ENCODE measurements around the gene HSPD1.

HSPD1 gene

GRCh38 chr2:197499594-197500502, at the start of gene HSPD1, which contains the start of gene HSPE1:
Gene HSPD1 (minus strand): TSS chr2:197499840. CDS start chr2:197498848, 992 bp downstream.
Gene HSPE1 (plus strand): TSS chr2:197500379. CDS start chr2:197500437, 58 bp downstream.
- peak; percentile 89 for DNase-seq (ENCODE audit: extremely low spot score, insufficient read length, low read depth)
- peak; percentile 98 for FAIRE-seq

- DNase-seq (ENCODE audit: extremely low spot score, insufficient read length, low read depth) = no peak
- FAIRE-seq = no peak
Measured at GRCh38 chr2:197548582-197548981, 48.9 kb upstream of the HSPD1 start.

- DNase-seq (ENCODE audit: extremely low spot score, insufficient read length, low read depth) = no peak
- no peak for FAIRE-seq
Measured at GRCh38 chr2:197547163-197547900, 47.7 kb upstream of the HSPD1 start.

DNA sequence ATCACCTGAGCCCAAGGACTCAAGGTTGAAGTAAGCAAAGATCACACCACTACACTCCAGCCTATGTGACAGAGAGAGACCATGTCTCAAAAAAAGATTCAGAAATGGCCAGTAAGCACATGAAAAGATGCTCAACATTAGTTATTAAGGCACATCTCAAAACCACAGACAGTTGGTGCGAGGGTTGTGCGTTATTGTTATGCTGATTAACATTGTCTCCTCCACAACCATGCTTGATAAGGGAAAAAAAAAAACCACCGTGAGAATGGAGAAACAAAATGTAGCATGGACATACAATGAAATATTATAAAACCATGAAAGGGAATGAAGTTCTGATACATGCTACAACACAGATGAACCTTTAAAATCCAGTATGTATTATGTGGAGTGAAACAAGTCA, 43.6 kb upstream of the HSPD1 start:
- DNase-seq (ENCODE audit: extremely low spot score, insufficient read length, low read depth) (no peak), FAIRE-seq (no peak)

DNA sequence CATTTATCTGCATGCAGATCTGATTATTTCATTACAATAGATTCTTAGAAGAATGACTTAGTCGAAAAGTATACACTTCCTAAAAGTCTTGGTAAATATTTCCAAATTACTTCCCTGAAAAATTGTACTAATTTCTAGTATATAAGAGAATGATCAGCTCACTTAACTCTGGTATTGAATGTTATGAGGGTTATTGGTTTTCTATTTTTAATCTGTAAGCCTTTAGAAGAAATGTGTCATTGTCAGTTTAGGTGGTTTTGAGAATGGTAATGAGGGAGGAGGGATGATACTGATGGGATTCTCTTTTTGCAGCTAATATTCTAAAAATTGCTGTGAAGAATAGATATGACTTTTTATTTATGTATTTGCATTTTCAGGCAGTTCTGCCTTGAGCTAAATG, 40.1 kb upstream of the HSPD1 start:
- FAIRE-seq (no peak), DNase-seq (ENCODE audit: extremely low spot score, insufficient read length, low read depth) (no peak)

DNA sequence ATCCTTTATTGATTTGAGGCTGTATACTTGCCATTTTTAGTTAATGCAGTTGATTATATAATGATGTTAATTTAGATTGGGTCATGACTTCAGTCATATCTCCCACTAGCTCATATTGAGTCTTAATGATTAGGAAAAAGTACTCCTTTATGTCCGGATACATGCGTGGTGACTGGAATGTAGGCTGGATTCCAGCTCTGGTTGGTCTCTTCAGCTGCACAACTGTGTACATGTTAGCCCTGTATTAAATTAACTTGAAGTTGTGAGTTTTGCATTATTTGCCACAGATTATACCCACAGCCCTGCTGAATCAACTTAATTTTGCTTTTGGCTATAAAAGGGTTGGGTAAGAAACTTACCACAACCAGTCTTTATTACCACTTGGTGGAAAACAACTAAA, 38.8 kb upstream of the HSPD1 start:
- DNase-seq (ENCODE audit: extremely low spot score, insufficient read length, low read depth) (no peak), FAIRE-seq (no peak)

DNA sequence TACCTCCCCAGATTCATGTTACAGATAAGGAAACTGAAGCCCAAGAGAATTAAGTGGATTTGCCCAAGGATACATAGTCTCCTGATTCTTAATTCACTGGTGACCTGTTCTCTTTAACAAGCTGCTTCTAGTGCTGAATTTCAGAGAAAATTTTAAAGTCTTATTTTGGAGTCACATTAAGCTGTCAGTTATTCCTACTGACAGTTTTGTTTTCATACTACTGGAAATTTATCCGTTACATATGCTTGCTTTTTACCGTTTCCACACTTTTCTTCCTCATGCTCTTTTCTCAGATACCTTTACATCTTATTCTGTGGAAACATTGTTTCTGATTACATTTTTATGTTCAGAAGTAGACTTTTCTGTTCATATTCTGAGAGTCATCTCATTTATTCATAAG, 17.5 kb upstream of the HSPD1 start:
- FAIRE-seq = peak; percentile 36
- DNase-seq (ENCODE audit: extremely low spot score, insufficient read length, low read depth) = no peak

DNA sequence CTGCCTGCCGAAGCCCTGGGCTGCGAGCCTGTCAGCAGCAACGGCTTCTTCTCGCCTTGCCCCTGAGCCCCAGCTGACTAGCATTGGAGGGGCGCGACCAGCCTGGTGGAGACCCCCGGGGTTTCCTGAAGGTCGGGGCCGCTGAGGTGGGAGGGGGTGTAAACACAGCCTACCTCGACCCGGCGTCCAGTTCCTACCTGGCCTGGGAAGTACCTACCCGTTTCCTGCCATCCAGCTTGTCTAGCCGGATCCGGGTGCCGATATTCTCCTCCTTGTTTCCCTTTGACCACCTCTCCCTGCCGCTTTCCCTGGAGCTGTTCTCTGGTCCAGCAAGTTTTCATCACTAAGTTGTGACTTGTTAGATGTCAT, 16.7 kb upstream of the HSPD1 start:
- FAIRE-seq = no peak
- no peak for DNase-seq (ENCODE audit: extremely low spot score, insufficient read length, low read depth)

DNA sequence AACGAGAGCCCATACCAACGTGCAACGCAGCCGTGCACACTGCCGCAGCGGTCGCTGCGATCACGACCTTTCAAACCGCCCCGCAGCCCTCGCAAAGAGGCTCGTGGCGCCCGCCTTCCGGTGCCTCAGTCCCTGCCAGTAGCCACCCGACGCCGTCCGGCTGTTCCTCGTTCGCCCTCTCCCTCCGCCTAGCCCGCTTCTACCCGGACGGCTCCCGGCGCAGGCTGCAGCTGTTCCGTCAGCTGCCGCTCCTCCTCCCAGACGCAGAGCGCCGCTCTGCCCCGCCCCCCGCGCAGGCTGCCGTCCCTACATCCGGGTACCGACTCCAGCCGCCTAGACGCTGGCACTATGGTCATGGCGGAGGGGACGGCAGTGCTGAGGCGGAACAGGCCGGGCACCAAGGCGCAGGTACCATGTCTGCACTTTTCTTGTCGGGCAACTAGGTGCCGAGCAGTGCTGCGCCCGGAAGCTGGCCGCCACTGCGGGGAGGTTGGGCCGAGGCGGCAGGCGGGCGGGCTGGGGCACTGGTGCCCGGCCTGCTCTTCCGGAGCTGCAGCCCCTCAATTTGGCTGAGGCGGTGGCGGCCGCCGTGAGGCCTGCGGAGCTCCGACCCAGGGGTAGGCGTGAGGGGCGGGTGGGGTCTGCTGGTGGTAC, 16.2 kb upstream of the HSPD1 start, which contains the start of gene MOB4:
Gene MOB4 (plus strand): TSS at position 328 of the 654 bp plus-strand sequence. CDS start 21 bp downstream, at position 349.
- FAIRE-seq (peak; percentile 95), DNase-seq (ENCODE audit: extremely low spot score, insufficient read length, low read depth) (peak; percentile 89)

DNA sequence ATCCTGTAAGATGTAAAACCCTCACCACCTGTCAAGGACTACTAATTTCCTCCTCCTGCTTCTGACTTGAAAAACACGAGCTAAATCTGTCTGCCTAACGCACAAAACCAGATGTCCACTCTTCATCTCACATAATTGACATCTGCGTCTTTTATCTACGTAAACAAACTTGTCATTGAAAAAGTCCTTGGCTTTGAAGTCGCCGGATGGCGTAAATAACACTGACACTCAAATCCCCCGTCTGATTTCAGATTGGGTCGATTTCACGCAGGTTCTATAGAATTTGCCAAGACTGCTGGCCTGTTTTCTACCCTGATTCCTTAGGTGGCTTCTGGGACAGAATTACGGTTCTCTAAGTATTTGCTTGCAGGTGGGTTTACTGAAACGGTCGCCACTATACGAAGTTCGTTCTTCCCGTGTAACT, 15.7 kb upstream of the HSPD1 start:
- no peak for FAIRE-seq

DNA sequence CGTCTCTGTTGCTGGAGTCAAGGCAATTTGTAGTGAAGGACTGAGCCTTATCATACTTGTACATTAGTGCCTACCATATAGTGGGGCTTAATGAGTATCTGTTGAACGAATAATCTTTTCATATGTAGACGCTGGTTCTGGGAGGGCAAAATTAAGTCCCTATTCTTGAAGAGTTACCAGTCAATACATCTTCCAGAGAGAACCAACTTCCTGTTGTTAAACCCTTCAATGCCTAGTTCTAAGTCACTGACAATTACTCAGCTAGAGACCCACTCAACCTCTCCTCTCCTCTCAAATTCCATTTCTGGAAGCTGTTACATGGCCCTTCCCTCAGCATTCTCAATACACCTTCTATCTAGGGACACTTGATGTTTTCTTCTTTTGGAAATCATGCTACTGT, 15.1 kb upstream of the HSPD1 start:
- FAIRE-seq (no peak), DNase-seq (ENCODE audit: extremely low spot score, insufficient read length, low read depth) (no peak)

More for the DNA sequence above, 15.7 kb upstream of the HSPD1 start:
- DNase-seq (ENCODE audit: extremely low spot score, insufficient read length, low read depth) = no peak

GRCh38 chr2:197513915-197514314, 14.3 kb upstream of the HSPD1 start:
- DNase-seq (ENCODE audit: extremely low spot score, insufficient read length, low read depth) = no peak
- FAIRE-seq = no peak

GRCh38 chr2:197506658-197507057, 7.0 kb upstream of the HSPD1 start:
- no peak for FAIRE-seq
- no peak for DNase-seq (ENCODE audit: extremely low spot score, insufficient read length, low read depth)

GRCh38 chr2:197504512-197504911, 4.9 kb upstream of the HSPD1 start:
- no peak for FAIRE-seq
- DNase-seq (ENCODE audit: extremely low spot score, insufficient read length, low read depth) = no peak

DNA sequence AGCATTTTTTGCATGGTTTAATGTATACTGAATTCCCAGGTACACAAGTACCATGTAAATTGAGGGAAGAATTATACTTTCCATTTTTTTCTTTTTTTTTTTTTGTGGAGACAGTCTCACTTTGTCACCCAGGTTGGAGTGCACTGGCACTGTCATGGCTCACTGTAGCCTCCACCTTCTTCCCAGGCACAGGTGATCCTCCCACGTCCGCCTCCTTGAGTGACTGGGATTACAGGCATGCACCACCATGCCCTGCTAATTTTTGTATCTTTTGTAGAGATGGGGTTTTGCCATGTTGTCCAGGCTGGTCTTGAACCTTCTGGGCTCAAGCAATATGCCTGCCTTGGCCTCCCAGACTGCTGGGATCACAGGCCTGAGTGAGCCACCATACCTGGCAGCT, 4.4 kb upstream of the HSPD1 start:
- DNase-seq (ENCODE audit: extremely low spot score, insufficient read length, low read depth) (no peak), FAIRE-seq (no peak)

GRCh38 chr2:197502685-197503084, 3.0 kb upstream of the HSPD1 start:
- no peak for FAIRE-seq
- DNase-seq (ENCODE audit: extremely low spot score, insufficient read length, low read depth) = no peak

DNA sequence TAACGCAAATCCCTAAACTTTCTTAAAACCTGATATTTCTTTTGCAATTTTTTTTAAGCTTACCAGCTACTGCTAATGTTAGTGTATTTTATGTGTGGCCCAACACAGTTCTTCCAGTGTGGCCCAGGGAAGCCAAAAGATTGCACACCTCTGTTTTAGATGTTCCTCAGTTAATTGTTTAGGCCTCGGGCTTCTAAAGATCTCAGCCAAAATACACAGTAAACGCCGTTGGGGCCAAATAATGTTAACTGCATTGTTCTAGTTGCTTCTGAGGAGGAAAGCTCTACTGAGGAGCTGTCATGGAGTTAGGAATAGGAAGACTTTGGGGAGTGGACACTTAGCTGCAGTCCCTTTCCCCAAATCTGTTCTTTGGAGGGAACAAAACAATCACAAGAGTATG, 2.6 kb upstream of the HSPD1 start:
- no peak for FAIRE-seq
- DNase-seq (ENCODE audit: extremely low spot score, insufficient read length, low read depth) = no peak

DNA sequence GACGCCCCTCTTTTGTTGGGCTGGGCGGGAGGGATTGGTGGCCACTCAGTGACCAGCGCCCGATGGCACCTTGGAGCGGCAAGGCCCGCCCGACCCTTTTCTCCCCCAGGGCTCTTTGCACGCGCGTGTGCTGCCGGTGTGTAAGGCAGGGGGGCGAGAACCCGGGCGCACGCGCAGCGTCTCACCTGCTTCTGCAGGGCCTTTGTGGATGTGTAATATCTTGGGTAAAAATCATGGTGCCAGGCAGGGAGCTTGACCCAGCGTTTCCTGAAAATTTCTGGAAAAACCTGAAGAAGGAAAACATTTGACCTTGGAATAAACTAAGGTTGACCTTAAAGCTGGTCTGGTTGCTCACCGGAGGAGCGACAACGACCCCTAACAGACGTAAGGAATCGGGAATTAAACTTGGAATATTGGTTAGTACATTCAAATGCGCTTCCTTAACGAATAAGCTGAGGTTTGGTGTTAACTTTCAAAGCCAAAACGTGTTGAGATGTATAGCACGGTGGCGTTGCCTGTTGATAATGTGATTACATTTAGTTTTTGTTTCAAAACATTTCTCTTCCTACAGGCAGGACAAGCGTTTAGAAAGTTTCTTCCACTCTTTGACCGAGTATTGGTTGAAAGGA, 977 bp upstream of the HSPD1 start:
- DNase-seq (ENCODE audit: extremely low spot score, insufficient read length, low read depth) (no peak), FAIRE-seq (no peak)

DNA sequence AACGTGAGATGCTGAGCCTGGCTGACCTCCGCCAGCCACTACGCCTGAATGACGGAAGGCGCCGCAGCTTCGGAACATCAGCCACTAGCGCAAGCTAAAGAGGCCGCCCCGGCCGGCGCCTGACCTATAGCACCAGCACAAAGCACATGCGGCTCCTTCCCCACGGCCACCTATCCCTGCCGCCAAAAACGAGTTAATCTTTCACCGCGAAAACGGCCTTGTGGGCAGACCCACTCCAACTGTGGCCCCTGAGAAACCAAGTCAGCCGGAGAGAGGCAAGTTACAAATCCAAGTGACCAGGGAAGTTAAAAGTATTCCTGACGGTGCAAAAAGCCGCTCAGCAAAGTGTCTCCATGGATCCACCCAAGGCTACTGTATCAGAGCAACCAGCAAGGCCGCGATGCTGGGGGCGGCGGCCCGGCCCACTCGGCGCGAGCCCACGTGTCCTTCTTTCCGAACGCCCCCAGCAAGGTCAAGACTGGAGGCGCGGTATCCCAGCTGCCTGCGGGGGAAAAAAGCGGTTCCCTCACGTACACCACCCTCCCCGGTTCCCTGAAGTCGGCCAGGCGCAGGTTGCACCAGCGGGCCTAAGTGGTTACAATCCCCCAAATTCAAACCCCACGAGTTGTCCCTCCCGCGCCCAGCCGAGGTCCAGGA, 575 bp downstream of the HSPD1 start:
- FAIRE-seq (peak; percentile 63), DNase-seq (ENCODE audit: extremely low spot score, insufficient read length, low read depth) (no peak)
